ENCODE measurements around the gene OTOS.

DNA sequence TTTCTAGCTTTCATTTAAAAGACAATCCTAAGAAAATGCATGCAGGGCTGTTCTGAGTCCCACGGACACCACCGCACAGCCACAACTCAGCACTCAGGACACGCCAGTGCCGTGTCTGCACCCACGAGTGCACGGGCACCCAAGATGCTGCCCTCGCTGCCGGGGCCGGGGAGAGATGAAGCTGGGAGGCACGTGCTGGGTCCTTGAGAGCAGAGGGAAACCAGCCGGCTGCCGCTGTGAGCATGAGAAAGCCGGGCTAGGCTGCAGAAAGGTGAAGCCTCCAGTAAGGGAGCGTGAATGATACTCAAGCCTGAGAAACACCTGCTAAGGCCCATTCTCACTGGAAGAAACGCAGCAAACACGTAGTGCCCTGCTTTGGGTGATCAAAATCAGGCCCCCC is 9.2 kb downstream of the OTOS start:
- TF ChIP-seq, protein P1, sequence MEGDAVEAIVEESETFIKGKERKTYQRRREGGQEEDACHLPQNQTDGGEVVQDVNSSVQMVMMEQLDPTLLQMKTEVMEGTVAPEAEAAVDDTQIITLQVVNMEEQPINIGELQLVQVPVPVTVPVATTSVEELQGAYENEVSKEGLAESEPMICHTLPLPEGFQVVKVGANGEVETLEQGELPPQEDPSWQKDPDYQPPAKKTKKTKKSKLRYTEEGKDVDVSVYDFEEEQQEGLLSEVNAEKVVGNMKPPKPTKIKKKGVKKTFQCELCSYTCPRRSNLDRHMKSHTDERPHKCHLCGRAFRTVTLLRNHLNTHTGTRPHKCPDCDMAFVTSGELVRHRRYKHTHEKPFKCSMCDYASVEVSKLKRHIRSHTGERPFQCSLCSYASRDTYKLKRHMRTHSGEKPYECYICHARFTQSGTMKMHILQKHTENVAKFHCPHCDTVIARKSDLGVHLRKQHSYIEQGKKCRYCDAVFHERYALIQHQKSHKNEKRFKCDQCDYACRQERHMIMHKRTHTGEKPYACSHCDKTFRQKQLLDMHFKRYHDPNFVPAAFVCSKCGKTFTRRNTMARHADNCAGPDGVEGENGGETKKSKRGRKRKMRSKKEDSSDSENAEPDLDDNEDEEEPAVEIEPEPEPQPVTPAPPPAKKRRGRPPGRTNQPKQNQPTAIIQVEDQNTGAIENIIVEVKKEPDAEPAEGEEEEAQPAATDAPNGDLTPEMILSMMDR (IDR thresholded peaks at IDR 0.05), result no peak
- TF ChIP-seq EZH2 (IDR thresholded peaks at IDR 0.05; ENCODE audit: borderline replicate concordance, insufficient read depth, low read depth, low read length, poor library complexity, severe bottlenecking), result no peak
